Natural killer cell (primary cell): ENCODE data around the gene TMEM82. TPM values are rescaled to one million over a fixed set of nuclear protein-coding genes. Genes with fewer than 3 reads are reported as not detected.

Source experiments
- ATAC-seq, 3 donors: fragments of 150-1000 bp in 2 of 3; fragments of 200-7000 bp in 1 of 3; cut with Tn5 transposase; 1 replicate in 1 of 3; 2 replicates in 2 of 3; pipeline ENCODE4 v1.10.0; 2021; ENCODE audit warnings: mild to moderate bottlenecking in 2 of 3, moderate library complexity in 2 of 3
- DNase-seq, 2 donors: peaks; one replicate each; pipeline versions ENCODE4 v3.0.0 to v3.0.0-alpha.2; 2013 to 2021; ENCODE audit warnings: mixed read lengths in 1 of 2
- H3K27ac ChIP-seq: one replicate; pipeline ENCODE4 v1.5.1; 2013; ENCODE audit warnings: mild to moderate bottlenecking, low read length
- H3K27me3 ChIP-seq: one replicate; pipeline ENCODE4 v1.6.1; 2013; ENCODE audit warnings: low read length; ENCODE audit not compliant: control insufficient read depth, insufficient read depth
- H3K36me3 ChIP-seq: one replicate; pipeline ENCODE4 v1.6.1; 2013; ENCODE audit warnings: low read length; ENCODE audit not compliant: control insufficient read depth, insufficient read depth
- H3K4me1 ChIP-seq: one replicate; pipeline ENCODE4 v1.6.1; 2013; ENCODE audit warnings: low read length; ENCODE audit not compliant: control insufficient read depth, insufficient read depth
- H3K4me3 ChIP-seq: one replicate; pipeline ENCODE4 v1.5.1; 2013; ENCODE audit warnings: low read length
- H3K9me3 ChIP-seq: one replicate; pipeline ENCODE4 v1.6.1; 2013; ENCODE audit warnings: low read length; ENCODE audit not compliant: control insufficient read depth, insufficient read depth
- H3K27ac Mint-ChIP-seq, 2 donors: one replicate each; pipeline ENCODE4 v1.8.0; 2022; ENCODE audit warnings: mild to moderate bottlenecking in 2 of 2, mixed read lengths in 2 of 2, moderate library complexity in 1 of 2
- H3K27me3 Mint-ChIP-seq, 2 donors: one replicate each; pipeline ENCODE4 v1.8.0; 2022; ENCODE audit warnings: low read depth in 2 of 2, mixed read lengths in 2 of 2
- H3K36me3 Mint-ChIP-seq: one replicate; pipeline ENCODE4 v1.8.0; 2022; ENCODE audit warnings: mixed read lengths
- H3K4me1 Mint-ChIP-seq, 2 donors: one replicate each; pipeline ENCODE4 v1.8.0; 2022; ENCODE audit warnings: mixed read lengths in 2 of 2
- H3K4me3 Mint-ChIP-seq: one replicate; pipeline ENCODE4 v1.8.0; 2022; ENCODE audit warnings: mild to moderate bottlenecking, moderate library complexity, mixed read lengths
- H3K9me3 Mint-ChIP-seq, 2 donors: one replicate each; pipeline ENCODE4 v1.8.0; 2022; ENCODE audit warnings: mixed read lengths in 2 of 2
- WGBS: methylation state at CpG from one replicate; pipeline ENCODE4 v1.1.7; 2013; ENCODE audit warnings: missing lambda C conversion rate; ENCODE audit not compliant: insufficient coverage; 5-methylcytosine and 5-hydroxymethylcytosine counted together
- intact Hi-C: fragments of 100-400 bp; cut with micrococcal nuclease; formaldehyde crosslinking; loops from one replicate; pipeline ENCODE4 v1.14.2; 2022
- total RNA-seq, 4 donors: library from RNA; stranded (reverse); fragments of 120-200 nt in 1 of 4; gene quantifications; one replicate each; pipeline versions ENCODE4 v1.2.3 to v1.2.4, GENCODE V29; 2013 to 2022
- TF ChIP-seq, protein P1 (sequence below): fragments of 200-600 bp; IDR thresholded peaks from one replicate; pipeline ENCODE4 v1.8.0; 2022; ENCODE audit warnings: antibody characterized with exemption

The TMEM82 gene
- total RNA-seq, 3 donors from 2014 or later (not counting 1 experiment from before 2014, with no cell fraction given): not detected

DNA sequence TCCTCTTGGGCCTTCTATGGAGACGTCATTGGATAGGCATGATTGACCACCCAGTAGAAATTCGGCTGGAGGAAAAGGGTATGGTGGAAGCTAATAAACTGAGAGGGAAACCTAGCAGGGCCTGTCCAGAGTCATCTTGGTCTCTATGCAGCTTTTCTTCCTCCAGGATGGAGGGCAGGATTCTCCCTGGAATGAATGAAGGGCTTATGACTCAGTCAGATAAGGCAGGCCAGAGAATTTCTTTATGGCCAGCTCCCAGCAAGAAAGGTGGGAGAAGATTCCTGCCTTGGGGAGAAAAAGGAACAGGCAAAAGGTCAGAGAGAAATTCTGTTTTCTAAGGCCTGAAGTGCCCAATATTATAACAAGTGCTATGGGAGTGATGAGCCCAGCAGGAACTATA, 33.4 kb downstream of the TMEM82 start:
- DNase-seq: no peak
- Histone ChIP-seq H3K27me3 (no peaks in the 10 kb centered on the region), H3K27ac (no peak overlapping the region), H3K4me3 (no peak overlapping the region), H3K36me3 (no peaks in the 10 kb centered on the region), H3K9me3 (no peaks in the 10 kb centered on the region), H3K4me1 (no peaks in the 10 kb centered on the region)
- intact Hi-C loops: no loop called here
- no peaks in the 10 kb centered on the region for H3K36me3 Mint-ChIP-seq
- H3K4me1 Mint-ChIP-seq: no peaks in the 10 kb centered on the region
- H3K4me3 Mint-ChIP-seq: no peak overlapping the region
- 78% methylated on average over 2 of the region's 2 CpGs for WGBS
- H3K27me3 Mint-ChIP-seq: peaks cover 5 to 8% of the 10 kb centered on the region in 2 donors
- TF ChIP-seq, protein P1, sequence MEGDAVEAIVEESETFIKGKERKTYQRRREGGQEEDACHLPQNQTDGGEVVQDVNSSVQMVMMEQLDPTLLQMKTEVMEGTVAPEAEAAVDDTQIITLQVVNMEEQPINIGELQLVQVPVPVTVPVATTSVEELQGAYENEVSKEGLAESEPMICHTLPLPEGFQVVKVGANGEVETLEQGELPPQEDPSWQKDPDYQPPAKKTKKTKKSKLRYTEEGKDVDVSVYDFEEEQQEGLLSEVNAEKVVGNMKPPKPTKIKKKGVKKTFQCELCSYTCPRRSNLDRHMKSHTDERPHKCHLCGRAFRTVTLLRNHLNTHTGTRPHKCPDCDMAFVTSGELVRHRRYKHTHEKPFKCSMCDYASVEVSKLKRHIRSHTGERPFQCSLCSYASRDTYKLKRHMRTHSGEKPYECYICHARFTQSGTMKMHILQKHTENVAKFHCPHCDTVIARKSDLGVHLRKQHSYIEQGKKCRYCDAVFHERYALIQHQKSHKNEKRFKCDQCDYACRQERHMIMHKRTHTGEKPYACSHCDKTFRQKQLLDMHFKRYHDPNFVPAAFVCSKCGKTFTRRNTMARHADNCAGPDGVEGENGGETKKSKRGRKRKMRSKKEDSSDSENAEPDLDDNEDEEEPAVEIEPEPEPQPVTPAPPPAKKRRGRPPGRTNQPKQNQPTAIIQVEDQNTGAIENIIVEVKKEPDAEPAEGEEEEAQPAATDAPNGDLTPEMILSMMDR: no peak
- H3K9me3 Mint-ChIP-seq: no peaks in the 10 kb centered on the region
- ATAC-seq: no peak
- no peak overlapping the region for H3K27ac Mint-ChIP-seq

DNA sequence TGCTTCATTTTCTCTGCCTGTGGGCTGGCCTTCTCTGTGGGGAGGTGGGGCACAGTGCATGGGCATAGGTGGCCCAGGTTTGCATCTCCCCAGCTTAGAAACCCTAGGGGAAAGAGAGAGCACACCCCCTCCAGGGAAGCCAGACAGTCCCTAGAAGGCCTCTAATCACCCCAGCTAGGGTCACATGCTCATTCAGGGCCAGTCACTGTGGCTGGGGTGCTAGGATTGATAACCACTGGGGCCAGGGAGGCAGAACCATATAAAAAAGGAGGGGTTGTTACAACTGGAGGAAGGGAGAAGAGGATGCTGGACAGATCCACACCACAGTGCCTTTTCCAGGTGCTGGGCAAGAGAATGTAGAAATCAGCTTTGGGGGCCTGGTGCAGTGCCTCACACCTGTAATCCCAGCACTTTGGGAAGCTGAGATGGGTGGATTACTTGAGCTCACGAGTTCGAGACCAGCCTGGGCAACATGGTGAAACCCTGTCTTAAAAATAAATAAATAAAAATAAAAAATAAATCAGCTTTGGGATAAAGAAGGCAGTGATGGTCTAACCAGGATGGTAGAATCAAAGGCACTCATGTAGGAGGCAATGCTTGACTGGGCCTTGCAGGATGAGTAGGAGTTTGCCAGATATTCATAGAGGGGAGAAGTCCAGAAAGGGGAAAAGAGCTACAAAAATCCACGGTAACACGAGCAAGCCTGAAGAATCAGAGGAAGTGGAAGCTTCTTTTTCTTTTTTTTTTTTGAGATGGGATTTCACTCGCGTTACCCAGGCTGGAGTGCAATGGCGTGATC, 35.8 kb downstream of the TMEM82 start:
- Mint-ChIP-seq H3K4me3 (no peak overlapping the region), H3K36me3 (no peaks in the 10 kb centered on the region), H3K4me1 (no peaks in the 10 kb centered on the region), H3K27me3 (peaks cover 0 to 3% of the 10 kb centered on the region in 2 donors), H3K9me3 (no peaks in the 10 kb centered on the region), H3K27ac (no peak overlapping the region)
- H3K4me3 ChIP-seq: no peak overlapping the region
- no peak overlapping the region for H3K27ac ChIP-seq
- WGBS: 80% methylated on average over 5 of the region's 7 CpGs
- intact Hi-C loops: no loop called here
- H3K4me1 ChIP-seq: no peaks in the 10 kb centered on the region
- TF ChIP-seq, protein P1: no peak
- no peaks in the 10 kb centered on the region for H3K27me3 ChIP-seq
- H3K9me3 ChIP-seq: no peaks in the 10 kb centered on the region
- no peaks in the 10 kb centered on the region for H3K36me3 ChIP-seq
- ATAC-seq (no peak), DNase-seq (no peak)

- peaks cover 0 to under 1% of the 10 kb centered on the region in 2 donors for H3K27me3 Mint-ChIP-seq
- no peaks in the 10 kb centered on the region for H3K4me1 Mint-ChIP-seq
- 86% methylated on average over 8 of the region's 8 CpGs for WGBS
- no peak overlapping the region for H3K27ac Mint-ChIP-seq
- intact Hi-C loops: no loop called here
- Histone ChIP-seq H3K4me3 (no peak overlapping the region), H3K9me3 (no peaks in the 10 kb centered on the region), H3K27me3 (no peaks in the 10 kb centered on the region), H3K27ac (no peak overlapping the region), H3K4me1 (no peaks in the 10 kb centered on the region), H3K36me3 (no peaks in the 10 kb centered on the region)
- ATAC-seq (no peak), DNase-seq (no peak)
- H3K9me3 Mint-ChIP-seq: no peaks in the 10 kb centered on the region
- no peak overlapping the region for H3K4me3 Mint-ChIP-seq
- no peaks in the 10 kb centered on the region for H3K36me3 Mint-ChIP-seq
- TF ChIP-seq, protein P1: no peak
Measured at GRCh38 chr1:15785683-15786082, 43.4 kb downstream of the TMEM82 start.

GRCh38 chr1:15786581-15786980, 44.3 kb downstream of the TMEM82 start:
- TF ChIP-seq, protein P1: no peak

More at GRCh38 chr1:15786581-15786980, 44.3 kb downstream of the TMEM82 start:
- Histone ChIP-seq H3K27ac (no peak overlapping the region), H3K4me1 (no peaks in the 10 kb centered on the region), H3K27me3 (no peaks in the 10 kb centered on the region), H3K9me3 (no peaks in the 10 kb centered on the region), H3K36me3 (no peaks in the 10 kb centered on the region), H3K4me3 (no peak overlapping the region)
- H3K36me3 Mint-ChIP-seq: no peaks in the 10 kb centered on the region
- no peak for DNase-seq
- no peak for ATAC-seq
- intact Hi-C loops: no loop called here
- H3K27ac Mint-ChIP-seq: no peak overlapping the region
- peaks cover 0 to 3% of the 10 kb centered on the region in 2 donors for H3K27me3 Mint-ChIP-seq
- 95% methylated on average over 10 of the region's 10 CpGs for WGBS
- H3K9me3 Mint-ChIP-seq: no peaks in the 10 kb centered on the region
- no peaks in the 10 kb centered on the region for H3K4me1 Mint-ChIP-seq
- no peak overlapping the region for H3K4me3 Mint-ChIP-seq
